OCI-LY1 (cell line): ENCODE data around the gene PACRG.

ENCODE experiments used
- H2AFZ ChIP-seq: fragments of 200-600 bp; sonication (generic), shearing (Covaris generic); 2 replicates; pipeline ENCODE4 v1.6.0; 2014; ENCODE audit warnings: antibody characterized with exemption, mild to moderate bottlenecking, low read length
- H3F3A ChIP-seq: fragments of 200-600 bp; sonication (generic), shearing (Covaris generic); 2 replicates; pipeline ENCODE4 v1.6.0; 2014; ENCODE audit warnings: mild to moderate bottlenecking, antibody characterized with exemption, low read length, moderate library complexity; ENCODE audit not compliant: insufficient read depth
- H3K27ac ChIP-seq: fragments of 200-600 bp; sonication (generic); 2 replicates; pipeline ENCODE4 v1.5.1; 2014; ENCODE audit warnings: low read length, mixed run types, mild to moderate bottlenecking, low read depth; ENCODE audit not compliant: poor library complexity, severe bottlenecking
- H3K27me3 ChIP-seq: fragments of 200-600 bp; sonication (generic); 2 replicates; pipeline ENCODE4 v1.6.0; 2014; ENCODE audit warnings: antibody characterized with exemption, mild to moderate bottlenecking, low read length, moderate library complexity; ENCODE audit not compliant: insufficient read depth
- H3K36me3 ChIP-seq: fragments of 200-600 bp; sonication (generic); 2 replicates; pipeline ENCODE4 v1.6.1; 2014; ENCODE audit warnings: mild to moderate bottlenecking, antibody characterized with exemption, low read length, moderate library complexity, mixed read lengths; ENCODE audit not compliant: insufficient read depth
- H3K4me1 ChIP-seq: fragments of 200-600 bp; sonication (generic); 2 replicates; pipeline ENCODE4 v1.5.1; 2014; ENCODE audit warnings: mild to moderate bottlenecking, low read length, moderate library complexity; ENCODE audit not compliant: insufficient read depth, severe bottlenecking
- H3K4me2 ChIP-seq: fragments of 200-600 bp; sonication (generic), shearing (Covaris generic); 2 replicates; pipeline ENCODE4 v1.6.1; 2014; ENCODE audit warnings: low read length
- H3K4me3 ChIP-seq: fragments of 200-600 bp; sonication (generic); 2 replicates; pipeline ENCODE4 v1.5.1; 2014; ENCODE audit warnings: low read length, low read depth, mild to moderate bottlenecking, mixed read lengths; ENCODE audit not compliant: poor library complexity, severe bottlenecking
- H3K79me2 ChIP-seq: fragments of 200-600 bp; shearing (Covaris generic); 2 replicates; pipeline ENCODE4 v1.6.1; 2016; ENCODE audit warnings: mixed run types, low read length, mixed read lengths; ENCODE audit not compliant: insufficient read depth
- H3K9ac ChIP-seq: fragments of 200-600 bp; sonication (generic), shearing (Covaris generic); 2 replicates; pipeline ENCODE4 v1.6.1; 2014; ENCODE audit warnings: mild to moderate bottlenecking, low read length, mixed read lengths
- H3K9me2 ChIP-seq: fragments of 200-600 bp; sonication (generic), shearing (Covaris generic); 2 replicates; pipeline ENCODE4 v1.6.1; 2014; ENCODE audit warnings: low read depth, mild to moderate bottlenecking, low read length, mixed read lengths
- H3K9me3 ChIP-seq: fragments of 200-600 bp; shearing (Covaris generic); 2 replicates; pipeline ENCODE4 v1.6.1; 2014; ENCODE audit warnings: low read length, mixed read lengths
- H4K20me1 ChIP-seq: fragments of 200-600 bp; sonication (generic), shearing (Covaris generic); 2 replicates; pipeline ENCODE4 v1.6.0; 2016; ENCODE audit warnings: mild to moderate bottlenecking, low read length; ENCODE audit not compliant: insufficient read depth
- EZH2 ChIP-seq: fragments of 200-600 bp; sonication (generic), shearing (Covaris generic); IDR thresholded peaks from 2 replicates; pipeline ENCODE4 v1.8.0; 2017; ENCODE audit warnings: borderline replicate concordance, mixed run types, mild to moderate bottlenecking, antibody characterized with exemption, low read length, moderate library complexity, mixed read lengths
- TF ChIP-seq, protein P1 (sequence below): fragments of 200-600 bp; sonication (generic), shearing (Covaris generic); IDR thresholded peaks from 2 replicates; pipeline ENCODE4 v1.5.1; 2017; ENCODE audit warnings: mild to moderate bottlenecking, antibody characterized with exemption, low read length, moderate library complexity, mixed read lengths

PACRG gene

DNA sequence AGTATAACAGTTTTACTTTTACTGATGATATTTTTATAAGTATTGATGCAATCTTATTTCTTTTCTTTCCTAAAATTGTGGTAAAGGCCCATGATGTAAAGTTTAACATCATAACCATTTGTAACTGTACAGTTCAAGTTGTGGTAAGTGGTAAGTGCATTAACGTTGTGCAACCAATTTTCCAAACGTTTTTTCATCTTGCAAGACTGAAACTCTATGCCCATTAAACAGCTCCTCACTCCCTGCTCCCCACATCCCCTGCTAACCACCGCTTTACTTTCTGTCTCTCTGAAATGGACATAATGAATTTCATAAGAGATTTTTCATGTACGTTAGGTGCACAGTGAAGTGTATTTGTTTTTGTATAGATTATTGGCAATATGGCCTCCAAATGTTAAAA lies 106.0 kb downstream of the PACRG start:
- H3K9ac ChIP-seq = no peak overlapping the region
- no peaks in the 10 kb centered on the region for H3K9me3 ChIP-seq
- TF ChIP-seq, protein P1, sequence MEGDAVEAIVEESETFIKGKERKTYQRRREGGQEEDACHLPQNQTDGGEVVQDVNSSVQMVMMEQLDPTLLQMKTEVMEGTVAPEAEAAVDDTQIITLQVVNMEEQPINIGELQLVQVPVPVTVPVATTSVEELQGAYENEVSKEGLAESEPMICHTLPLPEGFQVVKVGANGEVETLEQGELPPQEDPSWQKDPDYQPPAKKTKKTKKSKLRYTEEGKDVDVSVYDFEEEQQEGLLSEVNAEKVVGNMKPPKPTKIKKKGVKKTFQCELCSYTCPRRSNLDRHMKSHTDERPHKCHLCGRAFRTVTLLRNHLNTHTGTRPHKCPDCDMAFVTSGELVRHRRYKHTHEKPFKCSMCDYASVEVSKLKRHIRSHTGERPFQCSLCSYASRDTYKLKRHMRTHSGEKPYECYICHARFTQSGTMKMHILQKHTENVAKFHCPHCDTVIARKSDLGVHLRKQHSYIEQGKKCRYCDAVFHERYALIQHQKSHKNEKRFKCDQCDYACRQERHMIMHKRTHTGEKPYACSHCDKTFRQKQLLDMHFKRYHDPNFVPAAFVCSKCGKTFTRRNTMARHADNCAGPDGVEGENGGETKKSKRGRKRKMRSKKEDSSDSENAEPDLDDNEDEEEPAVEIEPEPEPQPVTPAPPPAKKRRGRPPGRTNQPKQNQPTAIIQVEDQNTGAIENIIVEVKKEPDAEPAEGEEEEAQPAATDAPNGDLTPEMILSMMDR = no peak
- no peak for TF ChIP-seq EZH2
- H3K9me2 ChIP-seq = no peaks in the 10 kb centered on the region
- H3F3A ChIP-seq = no peaks in the 10 kb centered on the region
- no peak overlapping the region for H3K4me2 ChIP-seq
- H3K36me3 ChIP-seq = no peaks in the 10 kb centered on the region
- H3K4me3 ChIP-seq = no peak overlapping the region
- no peak overlapping the region for H3K27ac ChIP-seq
- H2AFZ ChIP-seq = no peak overlapping the region
- no peaks in the 10 kb centered on the region for H3K4me1 ChIP-seq
- H3K79me2 ChIP-seq = no peaks in the 10 kb centered on the region
- no peaks in the 10 kb centered on the region for H4K20me1 ChIP-seq
- no peaks in the 10 kb centered on the region for H3K27me3 ChIP-seq

DNA sequence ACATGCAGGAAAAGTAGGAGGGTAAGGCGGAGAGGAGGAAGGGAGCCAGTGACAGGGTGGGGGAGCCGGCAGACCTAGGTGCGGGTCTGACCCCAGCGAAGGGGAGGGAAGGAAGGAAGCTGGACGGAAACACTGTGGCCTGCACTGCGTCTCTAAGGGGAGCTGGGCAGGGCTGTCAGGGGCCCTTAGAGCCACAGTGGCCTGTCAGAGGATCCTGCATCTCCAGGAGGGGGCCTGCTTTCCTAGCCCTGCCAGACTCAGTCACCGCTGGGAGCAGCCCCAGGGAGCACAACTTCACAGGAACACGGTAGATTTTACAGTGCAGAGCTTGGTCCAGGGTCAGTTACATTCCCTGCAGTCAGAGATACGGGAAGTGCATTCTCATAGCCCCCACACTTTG lies 118.2 kb downstream of the PACRG start:
- Histone ChIP-seq H3F3A (no peaks in the 10 kb centered on the region), H3K4me2 (no peak overlapping the region), H3K79me2 (no peaks in the 10 kb centered on the region), H3K36me3 (no peaks in the 10 kb centered on the region), H3K27ac (no peak overlapping the region), H3K9me3 (no peaks in the 10 kb centered on the region), H3K9ac (no peak overlapping the region), H2AFZ (no peak overlapping the region), H3K4me1 (no peaks in the 10 kb centered on the region), H4K20me1 (no peaks in the 10 kb centered on the region), H3K9me2 (no peaks in the 10 kb centered on the region), H3K4me3 (no peak overlapping the region), H3K27me3 (no peaks in the 10 kb centered on the region)
- no peak for TF ChIP-seq EZH2
- TF ChIP-seq, protein P1 = no peak

DNA sequence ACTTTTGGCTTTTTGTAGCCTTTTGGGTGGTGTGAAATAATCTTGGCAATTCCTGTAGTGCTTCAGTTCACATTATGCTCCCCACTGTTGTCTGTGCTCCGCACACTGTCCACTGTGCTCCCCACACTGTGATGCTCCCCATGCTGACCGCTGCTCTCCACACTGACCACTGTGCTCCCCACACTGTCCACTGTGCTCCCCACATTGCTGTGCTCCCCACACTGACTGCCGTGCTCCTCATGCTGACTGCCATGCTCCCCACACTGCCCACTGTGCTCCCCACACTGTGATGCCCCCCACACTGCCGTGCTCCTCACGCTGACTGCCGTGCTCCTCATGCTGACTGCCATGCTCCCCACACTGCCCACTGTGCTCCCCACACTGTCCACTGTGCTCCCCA lies 118.9 kb downstream of the PACRG start:
- TF ChIP-seq EZH2 = no peak
- TF ChIP-seq, protein P1 = no peak
- H3K4me1 ChIP-seq = no peaks in the 10 kb centered on the region
- H3K4me3 ChIP-seq = no peak overlapping the region

More for the DNA sequence above, 118.9 kb downstream of the PACRG start:
- H3K27me3 ChIP-seq = no peaks in the 10 kb centered on the region
- no peak overlapping the region for H3K27ac ChIP-seq
- no peak overlapping the region for H3K9ac ChIP-seq
- no peaks in the 10 kb centered on the region for H3K36me3 ChIP-seq
- H3K9me3 ChIP-seq = no peaks in the 10 kb centered on the region
- H3K79me2 ChIP-seq = no peaks in the 10 kb centered on the region
- no peak overlapping the region for H3K4me2 ChIP-seq
- H4K20me1 ChIP-seq = no peaks in the 10 kb centered on the region
- no peaks in the 10 kb centered on the region for H3F3A ChIP-seq
- no peak overlapping the region for H2AFZ ChIP-seq
- H3K9me2 ChIP-seq = no peaks in the 10 kb centered on the region
